H1 (cell line): ENCODE measurements around the gene EFNA3. TPM values are rescaled to one million over a fixed set of nuclear protein-coding genes. Genes with fewer than 3 reads are reported as not detected.

ENCODE experiments used
- CTCF ChIA-PET: fragments of 300-600 bp; sonication (Branson Sonifier 250); formaldehyde crosslinking; loops from one replicate; lab custom pipeline; 2021; ENCODE audit not compliant: partially characterized antibody; lab: Charles Lee
- POLR2A ChIA-PET: fragments of 300-600 bp; sonication (Branson Sonifier 250); formaldehyde crosslinking; loops from one replicate; lab custom pipeline; 2021; ENCODE audit warnings: inconsistent platforms; ENCODE audit not compliant: partially characterized antibody; lab: Charles Lee
- DNase-seq, 2 experiments: peaks; one replicate each; pipeline versions ENCODE4 v3.0.0 to v3.0.0-alpha.2; 2010 to 2022; ENCODE audit warnings: low spot score in 2 of 2, low read depth in 1 of 2, mixed read lengths in 1 of 2
- FAIRE-seq: peaks from 2 replicates; lab custom pipeline; 2011; peaks lifted over from hg19 to GRCh38; lab: Jason Lieb, UNC
- H2AFZ ChIP-seq: 2 replicates; pipeline ENCODE4 v1.8.1; 2012; ENCODE audit warnings: low read length, inconsistent platforms
- H2AK5ac ChIP-seq: 2 replicates; pipeline ENCODE4 v1.6.1; 2013; ENCODE audit warnings: low read depth, low read length
- H2BK120ac ChIP-seq: replicated peaks from 2 replicates; pipeline ENCODE3; 2013; ENCODE audit warnings: low read depth, low read length, inconsistent platforms
- H2BK12ac ChIP-seq: 2 replicates; pipeline ENCODE4 v1.6.1; 2013; ENCODE audit warnings: low read depth, low read length
- H2BK15ac ChIP-seq: 2 replicates; pipeline ENCODE4 v1.6.1; 2013; ENCODE audit warnings: low read length
- H2BK20ac ChIP-seq: 2 replicates; pipeline ENCODE4 v1.6.1; 2013; ENCODE audit warnings: low read length
- H2BK5ac ChIP-seq: 2 replicates; pipeline ENCODE4 v1.6.1; 2013; ENCODE audit warnings: low read depth, low read length
- H3K14ac ChIP-seq: 2 replicates; pipeline ENCODE4 v1.6.1; 2013; ENCODE audit warnings: inconsistent platforms; ENCODE audit not compliant: insufficient read length
- H3K18ac ChIP-seq: 2 replicates; pipeline ENCODE4 v1.6.1; 2013; ENCODE audit warnings: low read length; ENCODE audit errors: extremely low read depth
- H3K23ac ChIP-seq: 2 replicates; pipeline ENCODE4 v1.6.1; 2013; ENCODE audit warnings: inconsistent platforms; ENCODE audit not compliant: insufficient read length
- H3K23me2 ChIP-seq: 2 replicates; pipeline ENCODE4 v1.6.1; 2013; ENCODE audit warnings: low read depth, low read length
- H3K27ac ChIP-seq: 2 replicates; pipeline ENCODE4 v1.6.1; 2011; ENCODE audit warnings: low read depth, low read length, inconsistent platforms
- H3K27me3 ChIP-seq, 4 experiments: replicated peaks in 1 of 4; 1 replicate in 1 of 4; 2 replicates in 3 of 4; pipeline versions ENCODE4 v1.6.1 to v1.8.1; 2011 to 2013; ENCODE audit warnings: low read length in 3 of 4, mild to moderate bottlenecking in 3 of 4, inconsistent platforms in 2 of 4, mixed read lengths in 2 of 4, moderate library complexity in 1 of 4; ENCODE audit not compliant: control insufficient read depth in 3 of 4, insufficient read depth in 3 of 4; ENCODE audit errors: extremely low read depth in 1 of 4
- H3K36me3 ChIP-seq, 4 experiments: 2 replicates each; pipeline versions ENCODE4 v1.6.1 to v1.8.1; 2011 to 2013; ENCODE audit warnings: mild to moderate bottlenecking in 4 of 4, low read length in 3 of 4, moderate library complexity in 2 of 4, control low read depth in 1 of 4, inconsistent platforms in 1 of 4; ENCODE audit not compliant: insufficient read depth in 4 of 4, control insufficient read depth in 2 of 4
- H3K4ac ChIP-seq: replicated peaks from 2 replicates; pipeline ENCODE3; 2013; ENCODE audit warnings: low read length, low read depth, mixed read lengths, inconsistent platforms; ENCODE audit not compliant: insufficient read length
- H3K4me1 ChIP-seq, 4 experiments: replicated peaks in 1 of 4; 1 replicate in 1 of 4; 2 replicates in 3 of 4; pipeline versions ENCODE4 v1.6.1 to v1.8.1; 2011 to 2013; ENCODE audit warnings: low read length in 3 of 4, inconsistent platforms in 2 of 4, mixed read lengths in 1 of 4; ENCODE audit not compliant: insufficient read depth in 4 of 4, control insufficient read depth in 3 of 4
- H3K4me2 ChIP-seq, 2 experiments: 2 replicates each; pipeline versions ENCODE4 v1.6.1 to v1.8.1; 2011 to 2013; ENCODE audit warnings: low read depth in 2 of 2, low read length in 2 of 2, control low read depth in 1 of 2, inconsistent platforms in 1 of 2, mild to moderate bottlenecking in 1 of 2; ENCODE audit not compliant: insufficient read depth in 1 of 2
- H3K4me3 ChIP-seq, 4 experiments: fragments of 200-600, 300-600 bp in 1 of 4; sonication (generic), shearing (Covaris generic), sonication (Bioruptor Twin) in 1 of 4; 2 replicates each; pipeline versions ENCODE4 v1.5.1 to v1.8.1; 2011 to 2016; ENCODE audit warnings: low read length in 4 of 4, low read depth in 3 of 4, control low read depth in 2 of 4, inconsistent platforms in 2 of 4, mild to moderate bottlenecking in 2 of 4, mixed read lengths in 1 of 4, moderate library complexity in 1 of 4; ENCODE audit not compliant: insufficient read depth in 2 of 4; ENCODE audit errors: extremely low read depth in 1 of 4
- H3K56ac ChIP-seq: replicated peaks from 2 replicates; pipeline ENCODE3; 2013; ENCODE audit warnings: low read depth, mild to moderate bottlenecking, mixed read lengths, low read length, inconsistent platforms; ENCODE audit not compliant: insufficient read length
- H3K79me1 ChIP-seq: 2 replicates; pipeline ENCODE4 v1.6.1; 2013; ENCODE audit warnings: low read depth, low read length, control low read depth
- H3K79me2 ChIP-seq, 2 experiments: 2 replicates each; pipeline versions ENCODE4 v1.6.1 to v1.8.1; 2012 to 2013; ENCODE audit warnings: low read length in 2 of 2, mild to moderate bottlenecking in 2 of 2, inconsistent platforms in 1 of 2; ENCODE audit not compliant: insufficient read depth in 2 of 2, control insufficient read depth in 1 of 2
- H3K9ac ChIP-seq, 4 experiments: replicated peaks in 1 of 4; 1 replicate in 1 of 4; 2 replicates in 3 of 4; pipeline versions ENCODE4 v1.6.1 to v1.8.1; 2011 to 2013; ENCODE audit warnings: low read depth in 3 of 4, low read length in 3 of 4, control low read depth in 2 of 4, mild to moderate bottlenecking in 2 of 4, moderate library complexity in 2 of 4, inconsistent platforms in 1 of 4; ENCODE audit errors: extremely low read depth in 1 of 4
- H3K9me3 ChIP-seq, 2 experiments: 2 replicates each; pipeline versions ENCODE4 v1.6.1 to v1.8.1; 2012 to 2013; ENCODE audit warnings: mild to moderate bottlenecking in 2 of 2, moderate library complexity in 2 of 2, control low read depth in 1 of 2, inconsistent platforms in 1 of 2, low read depth in 1 of 2, low read length in 1 of 2, mixed read lengths in 1 of 2; ENCODE audit not compliant: insufficient read depth in 2 of 2
- H4K20me1 ChIP-seq, 2 experiments: replicated peaks in 1 of 2; 2 replicates each; pipeline versions ENCODE3 to v1.8.1; 2011 to 2013; ENCODE audit warnings: inconsistent platforms in 2 of 2, low read length in 2 of 2, mild to moderate bottlenecking in 1 of 2; ENCODE audit not compliant: insufficient read depth in 2 of 2, control insufficient read depth in 1 of 2
- H4K5ac ChIP-seq: 2 replicates; pipeline ENCODE4 v1.6.1; 2013; ENCODE audit warnings: low read length, low read depth, mixed read lengths, inconsistent platforms; ENCODE audit not compliant: insufficient read length
- H4K8ac ChIP-seq: 2 replicates; pipeline ENCODE4 v1.8.0; 2013; ENCODE audit warnings: mild to moderate bottlenecking, moderate library complexity, low read length, inconsistent platforms; ENCODE audit not compliant: insufficient read depth; ENCODE audit errors: extremely low read depth
- H4K91ac ChIP-seq: replicated peaks from 2 replicates; pipeline ENCODE3; 2013; ENCODE audit warnings: low read length, mixed read lengths, inconsistent platforms; ENCODE audit not compliant: insufficient read length
- EZH2 ChIP-seq: fragments of 200-600 bp; sonication (generic); IDR thresholded peaks from 2 replicates; pipeline ENCODE4 v1.7.1; 2012; ENCODE audit warnings: low read depth, mild to moderate bottlenecking, moderate library complexity, low read length, inconsistent platforms; ENCODE audit not compliant: severe bottlenecking
- GABPA ChIP-seq: IDR thresholded peaks from 2 replicates; pipeline ENCODE4 v1.6.1; 2011; ENCODE audit warnings: mild to moderate bottlenecking, low read length, moderate library complexity, borderline replicate concordance; ENCODE audit not compliant: insufficient read depth
- MAX ChIP-seq: IDR thresholded peaks from 2 replicates; pipeline ENCODE4 v1.6.1; 2012; ENCODE audit warnings: inconsistent platforms
- PHF8 ChIP-seq: fragments of 200-600 bp; sonication (generic); conservative IDR thresholded peaks from 2 replicates; pipeline ENCODE4 v1.7.1; 2012; ENCODE audit warnings: low read depth, mild to moderate bottlenecking, inconsistent platforms, low read length, moderate library complexity
- RBBP5 ChIP-seq: IDR thresholded peaks from 2 replicates; pipeline ENCODE4 v1.7.1; 2012; ENCODE audit warnings: low read depth, mild to moderate bottlenecking, inconsistent platforms, low read length, moderate library complexity, borderline replicate concordance
- SIN3A ChIP-seq, 2 experiments: IDR thresholded peaks in 1 of 2; conservative IDR thresholded peaks in 1 of 2; 2 replicates each; pipeline ENCODE4 v1.6.1; 2011 to 2012; ENCODE audit warnings: low read length in 2 of 2, improper control_type of control experiment in 1 of 2, low read depth in 1 of 2, mild to moderate bottlenecking in 1 of 2
- SUZ12 ChIP-seq: fragments of 200-600 bp; sonication (generic); IDR thresholded peaks from 2 replicates; pipeline ENCODE4 v1.6.1; 2012; ENCODE audit warnings: mild to moderate bottlenecking, inconsistent platforms, low read length, moderate library complexity, mixed read lengths
- TCF12 ChIP-seq: IDR thresholded peaks from 2 replicates; pipeline ENCODE4 v1.6.1; 2011; ENCODE audit warnings: low read depth, mild to moderate bottlenecking, low read length
- WGBS, 2 experiments: shearing (Covaris generic) in 1 of 2; methylation state at CpG; one replicate each; pipeline versions ENCODE4 v1.1.6 to v1.1.7; 2013 to 2015; ENCODE audit warnings: low lambda C conversion rate in 2 of 2, mixed read lengths in 2 of 2, inconsistent platforms in 1 of 2, low coverage in 1 of 2, missing lambda C conversion rate in 1 of 2; ENCODE audit not compliant: insufficient replicate concordance in 2 of 2, insufficient coverage in 1 of 2, insufficient read length in 1 of 2; ENCODE audit errors: extremely low coverage in 1 of 2, missing lambda C conversion rate in 1 of 2; 5-methylcytosine and 5-hydroxymethylcytosine counted together
- polyA plus RNA-seq, 7 experiments: library from polyadenylated mRNA; depleted of rRNA in 3 of 7; stranded (reverse) in 5 of 7; unstranded in 2 of 7; fragments of >200 nt in 5 of 7; fragments of 200-250 nt in 2 of 7; gene quantifications; 1 replicate in 5 of 7; 2 replicates in 1 of 7; 4 replicates in 1 of 7; pipeline versions ENCODE4 v1.2.1 to v1.2.3, GENCODE V29; 2011 to 2013; ENCODE audit warnings: missing spikeins in 2 of 7, mixed read lengths in 2 of 7
- total RNA-seq: library from RNA; stranded (reverse); fragmentation: NEBNext Ultra II Directional; extraction: Animal tissue kit (Norgen Biotek cat#: 25700); gene quantifications from 2 replicates; pipeline ENCODE4 v1.2.1, GENCODE V29; 2021

Gene EFNA3
- total and polyA plus RNA-seq, 2 of the 8 experiments (the other 6 are each of a cell fraction or from before 2014, with no cell fraction given): 10.8 to 13.8 TPM

- Histone ChIP-seq H3K18ac (peak overlapping the region; percentile 71), H3K14ac (no peak overlapping the region), H2AK5ac (0 out of 2 replicates have a peak overlapping the region, but pooled peaks have one; percentile 48), H3K4me1 (peaks cover 0 to 40% (median 19%) of the 10 kb centered on the region in 4 experiments; a peak in 6 of 7 replicates), H4K91ac (peak overlapping the region; percentile 3), H3K9ac (no peak overlapping the region), H3K56ac (peak overlapping the region; percentile 37), H4K8ac (peak overlapping the region; percentile 61), H4K20me1 (peaks cover 0 to 16% of the 10 kb centered on the region in 2 experiments), H3K79me1 (no peaks in the 10 kb centered on the region), H2BK12ac (peak overlapping the region; percentile 39; the same call in 1 of the 2 replicates), H2AFZ (no peak overlapping the region), H3K27ac (no peak overlapping the region), H2BK5ac (no peak overlapping the region; the same call in 1 of the 2 replicates), H2BK15ac (peak overlapping the region; percentile 46; the same call in 1 of the 2 replicates), H3K27me3 (peaks cover 49 to 67% (median 64%) of the 10 kb centered on the region in 4 experiments), H4K5ac (no peak overlapping the region), H2BK20ac (no peak overlapping the region), H3K9me3 (no peaks in the 10 kb centered on the region), H3K23me2 (peaks cover 16% of the 10 kb centered on the region; the same call in 1 of the 2 replicates), H3K23ac (no peak overlapping the region), H3K36me3 (no peaks in the 10 kb centered on the region), H2BK120ac (no peak overlapping the region), H3K4me3 (peak overlapping the region; percentile 57 to 77 (median 64)), H3K4me2 (peak overlapping the region; percentile 93 to 95), H3K79me2 (no peaks in the 10 kb centered on the region), H3K4ac (no peak overlapping the region)
- FAIRE-seq: no peak
- 4% methylated on average over 39 of the region's 67 CpGs; no CpG with 5 or more reads in 1 of the 2 experiments for WGBS, 2 experiments
- POLR2A ChIA-PET: interaction anchor here (0.7 to 2.6 kb wide), 13 partner anchors 9 to 114 kb away, joined by 3 to 21 read pairs (median 4); partner anchors contain the start of genes ADAM15, EFNA4, SHC1 and SLC50A1
- DNase-seq: peak in 1 of 2 experiments; percentile 68
- CTCF ChIA-PET: interaction anchor here (0.6 to 33.9 kb wide), 7 partner anchors 9 to 196 kb away, joined by 3 to 907 read pairs (median 6); partner anchors contain the start of genes ADAM15 and EFNA4
- no peak for TF ChIP-seq GABPA
- 0 out of 2 replicates have a peak, but pooled peaks have one; percentile 4 for TF ChIP-seq MAX
- peak in 1 of 2 experiments; percentile 45; a peak in 1 of 4 replicates for TF ChIP-seq SIN3A (conservative IDR thresholded peaks at IDR 0.05 in 1 of 2, IDR thresholded peaks at IDR 0.05 in 1 of 2; ENCODE audit: low read depth in 1 of 2, low read length in 2 of 2)
- peak; percentile 83 for TF ChIP-seq SUZ12
- TF ChIP-seq RBBP5: no peak
- TF ChIP-seq PHF8: 0 out of 2 replicates have a peak, but pooled peaks have one; percentile 6
- no peak for TF ChIP-seq TCF12
- TF ChIP-seq EZH2: peak; percentile 81
Observed at GRCh38 chr1:155079487-155080311, 1.1 kb downstream of the EFNA3 start.
